Tibial nerve (tissue), 4 donors: ENCODE measurements around the gene RALA.

Experiments used
- CTCF ChIP-seq, 5 experiments: fragments of 200-600 bp in 3 of 5; fragments of 450-650 bp in 2 of 5; sonication (generic) in 3 of 5; IDR thresholded peaks; one replicate each; pipeline ENCODE4 v1.5.1; 2016 to 2019; ENCODE audit warnings: antibody characterized with exemption in 5 of 5, mild to moderate bottlenecking in 3 of 5, moderate library complexity in 2 of 5
- EP300 ChIP-seq, 2 donors: sonication (generic); formaldehyde crosslinking; IDR thresholded peaks; one replicate each; pipeline ENCODE4 v1.6.1; 2017; ENCODE audit warnings: antibody characterized with exemption in 2 of 2, mild to moderate bottlenecking in 1 of 2

GRCh38 chr7:39678930-39679709, 55.7 kb downstream of the RALA start:
- TF ChIP-seq CTCF (IDR thresholded peaks at IDR 0.05) (no peak), EP300 (IDR thresholded peaks at IDR 0.05) (no peak)
